Measurements from ENCODE around the gene DUSP21.
"Not testable (repeated sequence)": the region's sequence is repeated elsewhere in the genome, so short reads cannot be mapped to it uniquely, and the experiment has no call there.

The DUSP21 gene

DNA sequence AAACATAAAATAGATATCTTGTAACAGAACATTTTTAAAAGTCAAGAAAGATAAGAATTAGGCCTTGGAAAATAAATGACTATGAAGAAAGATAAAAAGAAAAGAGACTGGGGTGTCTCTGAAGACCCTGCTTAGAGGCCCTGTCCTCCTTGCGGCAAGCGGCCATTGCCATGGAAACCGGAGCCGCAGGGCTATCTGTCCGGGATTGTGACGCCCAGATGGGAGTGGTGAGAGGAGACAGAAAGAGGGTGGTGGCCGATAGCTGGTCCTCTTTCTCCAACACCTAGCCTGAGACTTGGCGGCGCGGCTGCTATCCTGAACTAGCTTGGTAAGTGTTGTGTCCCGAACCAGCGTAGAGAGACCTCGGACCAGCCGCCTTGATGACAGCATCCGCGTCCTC, at the start of gene DUSP21:
Gene DUSP21, plus strand, starts transcription at position 269 of the 400 bp plus-strand sequence. Its CDS starts 112 bp downstream, at position 381.
- no peak for DNase-seq

DNA sequence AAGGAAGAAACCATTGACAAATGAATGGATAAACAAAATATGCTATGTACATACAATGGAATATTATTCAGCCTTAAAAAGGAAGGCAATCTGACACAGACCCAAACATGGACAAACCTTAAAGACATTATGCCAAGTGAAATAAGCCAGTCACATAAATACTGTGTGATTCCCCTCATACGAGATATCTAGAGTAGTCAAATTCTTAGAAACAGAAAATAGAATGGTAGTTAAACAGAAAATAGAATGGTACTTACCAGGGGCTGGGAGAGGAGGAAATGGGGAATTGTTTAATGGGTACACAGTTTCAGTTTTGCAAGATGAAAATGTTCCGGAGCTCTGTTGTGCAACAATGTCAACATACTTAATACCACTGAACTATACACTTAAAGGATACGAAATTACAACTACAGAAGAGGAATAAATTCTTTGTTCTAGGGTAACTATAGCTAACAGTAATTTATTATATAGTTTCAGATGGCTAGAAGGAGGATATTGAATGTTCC, 47.8 kb upstream of the DUSP21 start:
- DNase-seq: peak; percentile 71

DNA sequence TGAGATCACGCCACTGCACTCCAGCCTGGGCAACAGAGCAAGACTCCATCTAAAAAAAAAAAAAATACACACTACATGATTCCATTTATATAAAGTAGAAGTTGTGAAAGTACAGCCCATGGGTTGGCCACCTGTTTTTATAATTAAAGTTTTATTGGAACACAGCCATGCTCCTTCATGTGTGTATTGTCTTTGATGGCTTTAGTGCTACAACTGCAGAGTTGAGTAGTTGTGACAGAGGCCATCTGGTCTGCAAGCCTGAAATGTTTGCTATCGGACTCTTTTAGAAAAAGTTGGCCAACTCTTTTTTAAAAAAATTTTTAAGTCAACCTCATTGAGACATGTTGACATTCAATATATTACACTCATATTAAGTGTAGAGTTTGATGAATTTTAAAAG, 41.2 kb upstream of the DUSP21 start:
- no peak for DNase-seq

DNA sequence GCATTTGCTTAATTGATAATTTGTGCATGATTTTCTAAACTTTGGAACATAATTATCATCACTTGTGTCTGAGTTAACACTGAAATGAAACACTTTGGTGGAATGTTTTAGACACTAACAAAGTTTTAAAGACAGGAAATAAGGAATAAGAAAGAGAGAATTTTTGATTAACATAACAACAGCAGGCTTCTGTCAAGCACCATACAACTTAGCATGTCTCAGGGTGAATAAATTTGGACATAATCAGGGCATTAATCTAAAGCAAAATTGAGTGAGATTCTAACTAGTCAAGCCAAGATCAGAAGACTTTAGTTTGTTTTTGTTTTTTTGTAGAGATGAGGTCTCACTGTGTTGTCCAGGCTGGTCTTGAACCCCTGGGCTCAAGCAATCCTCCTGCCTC, 28.1 kb upstream of the DUSP21 start:
- DNase-seq: no peak

DNA sequence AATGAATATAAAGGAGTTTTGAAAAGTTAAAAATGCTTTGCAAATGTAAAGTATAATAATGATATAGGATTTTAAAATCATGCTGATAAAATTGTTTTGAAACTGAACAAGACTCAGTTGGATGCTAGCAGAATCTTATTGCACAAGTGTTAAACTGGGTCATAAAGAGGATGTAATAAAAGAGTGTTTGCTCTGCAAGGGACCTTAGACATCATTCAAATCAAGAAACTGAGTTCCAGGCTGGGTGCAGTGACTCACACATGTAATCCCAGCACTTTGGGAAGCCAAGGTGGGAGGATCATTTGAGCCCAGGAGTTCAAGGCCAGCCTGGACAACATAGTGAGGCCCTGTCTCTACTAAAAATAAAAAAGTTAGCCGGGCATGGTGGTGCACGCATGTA, 27.5 kb upstream of the DUSP21 start:
- DNase-seq: no peak

DNA sequence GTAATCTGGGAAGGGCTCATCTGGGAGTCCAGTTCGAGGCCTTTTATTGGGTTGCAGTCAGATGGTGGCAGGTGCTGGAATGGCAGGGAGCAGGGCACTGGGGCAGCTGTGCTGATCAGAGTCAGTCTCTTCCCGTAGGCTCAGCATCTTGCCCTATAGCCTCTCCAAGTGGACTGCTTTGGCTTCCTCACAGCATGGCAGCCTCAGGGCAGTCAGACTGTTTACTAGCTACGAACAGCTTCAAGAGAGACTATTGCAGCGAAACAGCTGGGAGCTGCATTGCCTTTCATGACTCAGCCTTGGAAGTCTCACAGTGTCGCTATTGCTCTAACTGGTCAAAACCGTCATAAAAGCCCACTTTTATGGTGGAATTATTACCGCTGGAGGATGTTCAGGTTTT, 26.8 kb upstream of the DUSP21 start:
- no peak for DNase-seq

DNA sequence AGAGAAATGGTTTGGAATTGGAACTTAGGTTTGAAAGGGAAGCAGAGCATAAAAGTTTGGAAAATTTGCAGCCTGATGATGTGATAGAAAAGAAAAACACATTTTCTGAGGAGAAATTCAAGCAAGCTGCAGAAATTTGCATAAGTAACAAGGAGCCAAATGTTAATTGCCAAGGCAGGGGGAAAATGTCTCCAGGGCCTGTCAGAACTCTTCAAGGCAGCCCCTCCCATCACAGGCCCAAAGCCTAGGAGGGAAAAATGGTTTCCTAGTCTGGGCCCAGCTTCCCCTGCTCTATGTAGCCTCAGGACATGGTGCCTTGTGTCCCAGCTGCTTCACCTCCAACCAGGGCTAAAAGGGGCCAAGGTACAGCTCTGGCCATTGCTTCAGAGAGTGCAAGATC, 21.2 kb upstream of the DUSP21 start:
- no peak for DNase-seq

DNA sequence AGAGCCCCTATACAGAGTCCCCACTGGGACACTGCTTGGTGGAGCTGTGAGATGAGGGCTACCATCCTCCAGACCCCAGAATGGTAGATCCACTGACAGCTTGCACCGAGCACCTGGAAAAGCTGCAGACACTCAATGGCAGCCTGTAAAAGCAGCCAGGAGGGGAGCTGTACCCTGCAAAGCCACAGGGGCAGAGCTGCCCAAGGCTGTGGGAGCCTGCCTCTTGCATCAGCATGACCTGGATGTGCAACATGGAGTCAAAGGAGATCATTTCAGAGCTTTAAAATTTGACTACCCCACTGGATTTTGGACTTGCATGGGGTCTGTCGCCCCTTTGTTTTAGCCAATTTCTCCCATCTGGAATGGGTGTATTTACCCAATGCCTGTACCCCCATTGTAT, 20.6 kb upstream of the DUSP21 start:
- not testable (repeated sequence) for DNase-seq

DNA sequence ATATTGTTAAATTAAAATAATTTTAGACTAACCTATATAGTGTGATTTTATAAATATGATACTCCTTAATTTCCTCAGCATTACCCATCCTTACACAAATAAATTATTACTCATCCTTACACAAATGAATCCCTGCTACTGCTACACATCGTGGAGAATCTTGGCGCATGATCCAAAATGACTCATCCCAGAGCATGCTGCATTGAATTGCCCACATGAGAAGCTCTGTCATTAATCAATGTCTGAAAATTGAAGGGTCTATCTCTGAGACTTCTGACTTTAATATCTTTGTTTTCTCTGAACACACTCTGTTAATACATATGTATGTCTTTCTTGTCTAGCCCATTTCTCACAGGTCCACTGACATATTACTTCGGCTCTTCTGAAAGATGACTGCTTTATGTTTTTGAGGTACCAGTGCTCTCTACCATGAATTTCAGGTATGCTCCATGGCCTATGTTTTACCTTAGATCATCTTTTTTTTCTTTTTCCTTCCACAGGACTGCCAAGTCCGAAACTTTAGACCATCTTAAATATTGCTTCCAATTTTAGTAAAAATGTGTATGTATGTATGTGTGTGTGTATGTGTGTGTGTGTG, 15.7 kb upstream of the DUSP21 start:
- peak; percentile 1 for DNase-seq

DNA sequence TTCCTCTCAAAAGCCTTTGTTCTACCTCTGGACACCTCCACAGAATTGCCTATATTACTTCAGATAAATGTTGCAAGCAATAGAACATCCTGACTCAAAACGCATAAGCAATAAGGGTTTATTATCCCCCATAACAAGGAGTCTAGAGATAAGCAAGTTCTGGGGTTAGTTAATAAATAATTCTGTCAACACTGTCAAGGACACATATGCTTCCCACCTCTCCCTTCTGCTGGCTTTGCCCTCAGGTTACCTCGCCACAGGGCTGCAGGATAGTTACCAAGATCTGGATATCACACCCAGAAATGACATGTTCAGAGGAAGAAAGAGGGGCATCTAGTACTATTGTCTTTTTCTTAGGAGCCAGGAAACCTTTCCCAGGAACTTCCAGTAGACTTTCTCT, 14.0 kb upstream of the DUSP21 start:
- DNase-seq: no peak

DNA sequence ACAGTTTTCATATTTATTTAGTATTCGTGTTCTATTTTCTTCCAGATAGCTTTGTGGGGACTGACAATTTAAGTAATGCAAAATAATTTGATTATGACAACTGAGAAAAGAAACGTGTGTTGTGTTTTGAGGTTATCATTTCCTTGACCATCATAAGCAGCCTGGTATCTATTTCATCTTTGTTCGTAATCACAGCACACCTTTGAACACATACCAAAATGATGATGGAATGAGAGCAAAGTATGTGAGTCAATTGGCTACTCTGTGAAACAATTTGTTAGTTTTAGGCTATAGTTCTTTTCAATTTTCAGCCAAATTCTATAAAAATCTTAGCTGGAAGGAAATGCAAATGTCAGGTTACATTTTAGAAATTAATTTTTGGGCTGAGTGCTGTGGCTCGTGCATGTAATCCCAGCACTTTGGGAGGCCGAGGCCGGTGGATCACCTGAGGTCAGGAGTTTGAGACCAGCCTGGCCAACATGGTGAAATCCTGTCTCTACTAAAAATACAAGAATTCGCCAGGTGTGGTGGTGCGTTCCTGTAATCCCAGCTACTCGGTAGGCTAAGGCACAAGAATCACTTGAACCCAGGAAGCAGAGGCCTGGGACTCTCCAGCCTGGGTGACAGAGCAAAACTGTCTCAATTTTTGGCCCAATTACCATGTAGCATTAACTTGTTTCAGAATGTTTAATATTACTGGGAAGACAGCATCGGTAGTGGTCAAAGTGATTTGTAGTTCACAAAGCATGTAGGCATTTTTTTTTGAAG, 1.1 kb upstream of the DUSP21 start:
- no peak for DNase-seq

DNA sequence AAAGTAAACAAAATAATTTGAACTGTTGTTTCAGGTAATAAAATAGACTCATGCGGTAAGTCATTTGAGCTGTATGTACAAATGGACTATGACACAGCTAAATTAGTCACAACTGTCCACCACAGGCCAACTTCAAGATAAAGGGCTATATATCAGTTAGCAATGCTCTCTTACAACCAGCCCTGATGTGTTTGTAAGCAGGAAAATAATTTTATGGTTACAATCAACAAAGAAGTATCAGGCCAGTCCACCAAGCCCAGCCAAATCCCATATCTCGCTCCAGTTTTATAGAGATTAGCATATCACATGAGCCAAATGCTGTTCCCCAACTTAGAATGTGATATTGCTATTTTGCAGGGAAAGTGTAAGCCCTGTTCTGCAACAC, 511 bp upstream of the DUSP21 start:
- no peak for DNase-seq

DNA sequence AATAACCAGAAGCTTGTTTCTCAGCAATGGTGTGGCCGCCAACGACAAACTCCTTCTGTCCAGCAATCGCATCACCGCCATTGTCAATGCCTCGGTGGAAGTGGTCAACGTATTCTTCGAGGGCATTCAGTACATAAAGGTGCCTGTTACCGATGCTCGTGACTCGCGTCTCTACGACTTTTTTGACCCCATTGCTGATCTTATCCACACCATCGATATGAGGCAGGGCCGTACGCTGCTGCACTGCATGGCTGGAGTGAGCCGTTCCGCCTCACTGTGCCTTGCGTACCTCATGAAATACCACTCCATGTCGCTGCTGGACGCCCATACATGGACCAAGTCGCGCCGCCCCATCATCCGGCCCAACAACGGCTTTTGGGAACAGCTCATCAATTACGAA, 383 bp downstream of the DUSP21 start:
- no peak for DNase-seq

DNA sequence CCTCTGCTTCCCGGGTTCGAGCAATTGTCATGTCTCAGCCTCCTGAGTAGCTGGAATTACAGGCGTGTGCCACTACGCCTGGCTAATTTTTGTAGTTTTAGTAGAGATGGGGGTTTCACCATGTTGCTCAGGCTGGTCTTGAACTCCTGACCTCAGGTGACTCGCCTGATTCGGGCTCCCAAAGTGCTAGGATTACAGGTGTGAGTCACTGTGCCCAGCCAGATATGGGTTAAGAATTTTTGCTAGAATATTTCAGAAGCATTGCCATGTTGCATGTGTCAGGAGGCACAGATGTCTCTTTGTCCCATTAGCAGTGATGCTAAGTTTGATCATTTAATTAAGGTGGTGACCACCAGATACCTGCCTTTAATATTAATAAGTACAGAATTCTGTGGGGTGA, 7.1 kb downstream of the DUSP21 start:
- not testable (repeated sequence) for DNase-seq

DNA sequence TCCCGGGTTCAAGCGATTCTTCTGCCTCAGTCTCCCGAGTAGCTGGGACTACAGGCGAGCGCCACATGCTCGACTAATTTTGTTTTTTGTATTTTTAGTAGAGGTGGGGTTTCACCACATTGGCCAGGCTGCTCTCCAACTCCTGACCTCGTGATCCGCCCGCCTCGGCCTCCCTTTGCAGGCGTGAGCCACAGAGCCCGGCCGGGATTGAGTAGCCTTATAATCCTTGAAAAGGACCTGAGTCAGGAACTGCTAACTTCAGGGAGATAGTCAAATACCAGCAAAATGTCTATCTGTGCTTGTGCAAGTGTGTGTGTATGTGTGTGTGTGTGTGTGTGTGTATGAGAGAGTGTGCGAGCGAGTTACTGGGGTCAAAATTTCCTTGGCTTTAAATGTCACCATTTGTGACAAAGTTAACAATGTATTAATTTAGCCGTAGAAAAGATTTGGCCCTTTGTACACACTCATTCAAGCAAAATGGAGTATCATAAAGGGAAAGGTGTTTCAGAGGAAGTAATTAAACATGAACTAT, 27.4 kb downstream of the DUSP21 start:
- DNase-seq: no peak

DNA sequence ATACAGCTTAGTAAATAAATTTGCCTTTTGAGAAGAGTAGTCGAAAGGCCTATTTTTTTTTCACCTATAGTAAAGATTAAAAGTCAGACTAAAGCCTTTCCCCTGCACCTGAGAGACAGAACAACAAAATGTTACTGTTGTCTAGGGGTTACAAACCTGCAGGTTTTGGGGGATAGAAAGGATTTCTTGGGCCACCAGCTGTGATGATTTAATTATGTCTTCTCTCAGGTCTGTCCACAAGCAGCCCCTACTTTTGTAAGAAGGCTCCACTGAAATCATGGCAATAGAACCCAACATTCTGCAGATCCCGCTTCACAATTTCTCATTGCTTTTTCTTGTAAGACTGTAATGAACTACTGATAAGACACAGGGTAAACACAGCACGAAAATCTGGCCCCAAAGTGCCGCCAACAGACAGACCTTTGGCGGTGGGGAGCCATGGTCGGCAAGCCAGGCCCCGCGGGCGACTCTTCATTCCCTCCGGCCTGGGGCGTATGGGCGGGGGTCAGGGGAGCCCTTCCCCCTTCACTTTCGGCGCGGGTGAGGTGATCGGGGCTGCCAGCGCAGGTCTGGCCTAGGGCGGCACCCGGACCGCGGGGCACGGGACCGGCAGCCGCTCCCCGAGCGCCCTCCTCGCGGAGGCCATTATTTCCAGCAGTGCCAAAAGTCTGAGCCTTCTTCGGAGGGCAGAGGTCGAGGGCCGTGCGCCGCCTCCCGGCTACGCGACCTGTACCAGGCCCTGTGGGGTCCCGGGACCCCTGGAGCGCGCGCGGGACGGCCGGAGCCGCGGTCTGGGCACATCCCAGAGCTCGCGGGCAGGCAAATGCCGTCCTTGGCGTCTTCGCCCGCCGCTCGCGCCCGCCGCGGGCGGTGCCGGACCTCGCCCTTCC, 28.4 kb downstream of the DUSP21 start:
- peak; percentile 37 for DNase-seq

DNA sequence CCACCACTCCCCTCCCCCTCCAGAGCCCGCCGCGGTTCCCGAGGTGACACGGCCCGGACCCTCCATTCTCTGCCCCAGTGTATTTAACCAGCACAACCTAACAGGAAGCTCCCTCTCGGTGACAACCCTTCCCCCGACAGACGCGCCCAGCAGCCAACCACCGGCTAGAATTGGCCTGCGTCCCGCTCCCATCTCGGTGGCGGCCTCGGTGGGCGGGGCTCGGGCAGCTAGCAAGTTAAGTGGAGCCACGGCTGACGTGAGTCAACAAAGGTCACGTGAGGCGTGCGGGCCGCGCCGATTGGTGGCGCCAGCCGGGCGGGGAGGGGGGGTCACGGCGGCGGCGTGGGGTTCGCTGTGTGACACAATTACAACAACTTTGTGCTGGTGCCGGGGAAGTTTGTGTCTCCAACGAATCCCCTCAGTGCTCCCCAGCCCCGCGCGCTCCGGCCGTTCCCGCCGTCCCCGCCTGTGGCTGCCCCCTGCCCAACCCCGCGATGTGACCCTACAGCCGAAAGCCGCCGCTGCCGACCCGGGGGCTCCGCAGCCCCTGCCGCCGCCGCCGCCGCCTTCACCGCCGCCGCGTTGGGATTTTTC, 29.1 kb downstream of the DUSP21 start, which contains the start of gene KDM6A:
Gene KDM6A, plus strand, starts transcription at position 368 of the 594 bp plus-strand sequence. CDS start 364 bp downstream, outside the sequence.
- DNase-seq: peak; percentile 95

DNA sequence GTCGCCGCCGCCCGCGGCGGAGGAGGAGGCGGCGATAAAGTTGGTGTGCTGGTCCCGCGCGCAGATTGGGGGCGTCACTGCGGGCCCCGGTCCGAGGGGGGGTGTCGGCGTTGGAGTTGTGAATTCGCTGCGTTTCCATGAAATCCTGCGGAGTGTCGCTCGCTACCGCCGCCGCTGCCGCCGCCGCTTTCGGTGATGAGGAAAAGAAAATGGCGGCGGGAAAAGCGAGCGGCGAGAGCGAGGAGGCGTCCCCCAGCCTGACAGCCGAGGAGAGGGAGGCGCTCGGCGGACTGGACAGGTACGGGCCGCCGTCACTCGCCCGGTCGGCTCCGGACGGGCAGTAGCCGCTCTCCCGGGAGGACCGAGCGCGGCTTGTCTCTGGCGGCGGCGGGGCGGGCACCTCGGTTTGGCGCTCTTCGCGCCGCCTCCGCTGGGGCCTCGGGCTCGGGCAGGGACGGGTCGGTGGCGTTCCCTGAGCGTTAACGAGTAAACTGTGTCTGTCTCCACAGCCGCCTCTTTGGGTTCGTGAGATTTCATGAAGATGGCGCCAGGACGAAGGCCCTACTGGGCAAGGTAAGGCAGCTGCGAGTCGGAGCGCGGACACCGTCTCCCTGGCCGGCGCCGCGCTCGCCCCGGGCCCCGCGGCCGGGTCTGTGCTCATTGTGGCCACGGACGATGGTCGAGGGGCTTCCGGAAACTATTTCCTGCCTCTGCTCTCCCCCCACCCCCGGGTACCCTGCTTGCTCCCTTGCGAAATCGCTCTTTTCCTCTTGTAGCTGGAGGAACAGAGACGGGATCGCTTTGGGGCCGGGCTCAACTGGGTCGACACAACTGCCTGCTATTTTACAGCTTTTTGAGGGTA, 29.8 kb downstream of the DUSP21 start:
- peak; percentile 56 for DNase-seq

DNA sequence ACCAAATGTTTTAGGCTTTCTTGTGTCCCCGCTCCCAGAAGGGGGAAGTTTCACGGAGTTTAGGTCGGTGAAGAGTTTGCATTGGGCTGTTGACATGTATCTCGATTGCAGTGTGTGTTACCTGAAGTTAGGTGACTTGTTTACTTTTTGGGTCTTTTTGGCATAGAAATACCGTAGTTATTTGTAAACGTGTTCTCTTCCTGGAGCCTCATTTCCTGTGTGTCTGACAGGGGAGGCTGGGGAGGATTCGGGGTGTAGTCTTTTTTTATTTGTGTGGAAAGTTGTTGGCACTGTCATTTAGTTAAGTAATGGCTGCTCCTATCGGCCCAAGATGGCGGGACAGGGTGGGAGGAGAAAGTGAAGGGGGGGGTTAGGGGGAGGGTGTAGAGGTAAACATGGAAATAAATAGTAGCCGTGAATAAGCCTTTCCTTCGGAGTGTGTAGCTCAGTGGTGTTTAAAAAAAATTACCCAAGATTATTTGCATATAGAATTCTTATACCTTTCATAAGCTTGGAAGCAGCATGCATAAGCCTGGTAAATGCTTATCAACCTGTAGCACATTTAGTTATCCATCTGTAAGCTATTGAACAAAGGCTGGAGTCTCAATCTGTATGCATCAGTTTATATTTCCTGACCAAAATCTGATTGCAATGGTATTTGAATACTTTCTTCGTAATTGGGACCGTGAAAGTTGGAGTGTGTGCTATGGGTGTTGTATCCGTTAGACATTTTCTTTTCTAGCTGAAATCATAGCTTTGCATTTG, 30.8 kb downstream of the DUSP21 start:
- DNase-seq: no peak

DNA sequence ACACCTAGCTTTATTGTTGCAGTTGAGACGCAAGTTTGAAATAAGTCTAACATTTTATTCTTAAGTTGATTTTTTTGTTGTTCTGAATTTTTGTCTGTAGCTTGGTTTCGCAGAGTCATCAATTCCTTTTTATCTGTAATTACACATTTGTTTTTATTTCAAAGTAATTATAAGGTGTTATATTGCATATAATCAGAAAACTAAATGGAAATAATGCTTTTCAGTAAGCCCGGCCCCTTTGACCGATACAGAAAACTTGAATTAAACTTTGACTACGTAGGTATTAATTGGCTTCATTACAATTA, 31.3 kb downstream of the DUSP21 start:
- no peak for DNase-seq

DNA sequence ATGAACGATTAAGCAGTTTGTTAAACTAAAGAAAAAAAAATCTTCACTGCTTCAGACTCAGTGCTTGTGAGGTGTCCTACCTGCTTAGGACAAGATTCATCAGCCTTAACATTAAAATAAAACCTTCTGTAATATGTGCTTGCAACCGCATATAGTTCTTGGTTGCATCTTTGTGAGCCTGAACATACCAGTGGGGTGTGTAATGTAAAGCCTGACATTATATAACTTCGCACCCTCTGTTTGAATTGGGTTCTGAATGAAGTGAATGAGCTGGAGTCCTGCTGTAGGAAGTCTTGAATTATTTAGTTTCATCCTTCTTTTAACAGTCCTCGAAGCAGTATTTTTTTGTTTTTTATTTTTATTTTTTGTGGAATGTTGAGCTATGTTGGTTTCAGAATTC, 32.3 kb downstream of the DUSP21 start:
- no peak for DNase-seq
